ENCODE data around the gene KRTAP5-5. TPM values are rescaled to one million over a fixed set of nuclear protein-coding genes. Genes with fewer than 3 reads are reported as not detected.
A peak's percentile ranks its signal among the peaks of the same experiment; 100 is the strongest.
"Not testable (repeated sequence)": the region's sequence is repeated elsewhere in the genome, so short reads cannot be mapped to it uniquely, and the experiment has no call there.

KRTAP5-5 gene
- total RNA-seq, 1 donor from 2014 or later = not detected

GRCh38 chr11:1652771-1653540 lies 23.4 kb downstream of the KRTAP5-5 start:
- ATAC-seq (peak; percentile 90), DNase-seq (peak; percentile 83)
- intact Hi-C loops (cut with micrococcal nuclease) = no loop called here

GRCh38 chr11:1653541-1654387 lies 24.2 kb downstream of the KRTAP5-5 start:
- DNase-seq (no peak), ATAC-seq (no peak)
- intact Hi-C loops (cut with micrococcal nuclease) = no loop called here

GRCh38 chr11:1654388-1655167 lies 25.0 kb downstream of the KRTAP5-5 start:
- DNase-seq = no peak
- ATAC-seq = no peak
- intact Hi-C loops (cut with micrococcal nuclease) = no loop called here

- ATAC-seq (no peak), DNase-seq (no peak)
- intact Hi-C loops (cut with micrococcal nuclease) = no loop called here
Observed at GRCh38 chr11:1655168-1656060, 25.8 kb downstream of the KRTAP5-5 start.

- ATAC-seq (no peak), DNase-seq (no peak)
- intact Hi-C loops (cut with micrococcal nuclease) = no loop called here
Observed at GRCh38 chr11:1656061-1656441, 26.5 kb downstream of the KRTAP5-5 start.

GRCh38 chr11:1656670-1657069 lies 27.1 kb downstream of the KRTAP5-5 start:
- DNase-seq (no peak), ATAC-seq (no peak)
- intact Hi-C loops (cut with micrococcal nuclease) = no loop called here

- DNase-seq (no peak), ATAC-seq (no peak)
- intact Hi-C loops (cut with micrococcal nuclease) = no loop called here
Observed at GRCh38 chr11:1659506-1659905, 29.9 kb downstream of the KRTAP5-5 start.

- ATAC-seq = no peak
- no peak for DNase-seq
- intact Hi-C loops (cut with micrococcal nuclease) = no loop called here
Observed at GRCh38 chr11:1660111-1660867, 30.7 kb downstream of the KRTAP5-5 start.

GRCh38 chr11:1661454-1662269 lies 32.1 kb downstream of the KRTAP5-5 start:
- intact Hi-C loops (cut with micrococcal nuclease); ATAC-seq; DNase-seq: not testable (repeated sequence)

- intact Hi-C loops (cut with micrococcal nuclease); ATAC-seq: not testable (repeated sequence)
Observed at GRCh38 chr11:1662699-1663283, 33.2 kb downstream of the KRTAP5-5 start.

GRCh38 chr11:1665313-1665712 lies 35.7 kb downstream of the KRTAP5-5 start:
- ATAC-seq = no peak
- intact Hi-C loops (cut with micrococcal nuclease) = no loop called here
- DNase-seq = no peak

More at GRCh38 chr11:1662699-1663283, 33.2 kb downstream of the KRTAP5-5 start:
- not testable (repeated sequence) for DNase-seq

GRCh38 chr11:1667121-1667850 lies 37.7 kb downstream of the KRTAP5-5 start:
- ATAC-seq (no peak), DNase-seq (no peak)
- intact Hi-C loops (cut with micrococcal nuclease) = no loop called here

GRCh38 chr11:1667906-1668305 lies 38.3 kb downstream of the KRTAP5-5 start:
- ATAC-seq = peak; percentile 26
- intact Hi-C loops (cut with micrococcal nuclease) = no loop called here
- peak; percentile 46 for DNase-seq

- intact Hi-C loops (cut with micrococcal nuclease) = no loop called here
- no peak for ATAC-seq
- no peak for DNase-seq
Observed at GRCh38 chr11:1668911-1669473, 39.4 kb downstream of the KRTAP5-5 start.

- DNase-seq (no peak), ATAC-seq (peak; percentile 14)
- intact Hi-C loops (cut with micrococcal nuclease) = no loop called here
Observed at GRCh38 chr11:1669546-1670218, 40.1 kb downstream of the KRTAP5-5 start.
